AG10803 (cell line): ENCODE data around the gene H19.

ENCODE experiments used
- DNase-seq: peaks from one replicate; pipeline ENCODE4 v3.0.0; 2010; ENCODE audit warnings: low read depth
- H3K4me3 ChIP-seq: 2 replicates; pipeline ENCODE4 v1.5.1; 2011; ENCODE audit warnings: mild to moderate bottlenecking, low read length, control low read depth
- CTCF ChIP-seq: conservative IDR thresholded peaks from 2 replicates; pipeline ENCODE4 v1.5.1; 2011; ENCODE audit warnings: mild to moderate bottlenecking, low read length, control low read depth, inconsistent platforms

H19 gene

DNA sequence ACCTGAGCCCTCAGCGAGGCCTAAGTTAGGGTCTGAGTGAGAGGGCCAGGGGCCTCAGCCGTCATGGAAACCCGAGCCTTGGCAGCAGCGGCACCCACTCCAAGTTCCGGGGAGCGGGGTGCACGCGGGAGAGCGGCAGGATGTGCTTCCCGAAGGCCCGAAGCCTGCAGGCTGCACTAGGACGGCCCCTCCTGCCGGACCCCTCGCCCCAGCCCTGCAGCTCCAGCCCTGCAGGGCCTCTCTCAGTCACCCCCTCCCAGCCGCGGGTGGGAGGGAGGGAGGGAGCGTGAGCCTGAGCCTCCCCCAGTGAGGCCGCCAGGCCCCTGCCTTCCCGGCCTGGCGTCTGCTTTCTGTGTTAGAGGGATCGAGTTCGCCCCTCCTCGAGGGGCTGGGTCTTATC is 27.9 kb downstream of the H19 start:
- no peak for TF ChIP-seq CTCF
- no peak for DNase-seq
- no peak overlapping the region for H3K4me3 ChIP-seq

- no peak for TF ChIP-seq CTCF
- no peak for DNase-seq
- H3K4me3 ChIP-seq = no peak overlapping the region
Measured at GRCh38 chr11:1969035-1969434, 28.6 kb downstream of the H19 start.

DNA sequence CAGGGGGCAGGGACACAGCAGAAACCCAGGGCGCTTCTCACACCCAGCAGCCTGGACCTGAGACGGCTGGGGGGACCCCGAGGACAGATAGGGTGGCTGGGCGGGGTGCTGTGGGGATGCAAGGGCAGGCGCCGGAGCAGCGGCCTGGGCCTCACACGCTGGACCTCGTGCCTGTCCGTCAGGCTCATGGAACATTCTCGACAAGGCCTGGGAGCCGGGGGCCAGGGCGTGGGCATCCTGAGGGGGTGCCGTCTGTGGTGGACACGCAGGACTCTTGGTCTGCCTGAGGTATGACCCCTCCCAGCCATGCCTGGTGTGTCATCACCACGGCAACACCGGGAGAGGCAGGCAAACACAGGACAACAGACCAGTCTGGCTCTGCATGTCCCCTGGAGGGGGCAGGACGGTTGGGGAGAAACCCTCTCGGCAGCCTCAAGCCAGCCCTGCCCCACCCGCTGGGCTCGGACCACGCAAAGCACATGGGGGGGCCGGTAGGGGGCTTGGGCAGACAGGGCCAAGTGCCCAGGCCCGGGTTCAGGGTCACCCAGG is 29.1 kb downstream of the H19 start:
- DNase-seq = no peak
- no peak for TF ChIP-seq CTCF
- no peak overlapping the region for H3K4me3 ChIP-seq

GRCh38 chr11:1967641-1968225 is 29.9 kb downstream of the H19 start:
- no peak overlapping the region for H3K4me3 ChIP-seq
- no peak for DNase-seq
- no peak for TF ChIP-seq CTCF

DNA sequence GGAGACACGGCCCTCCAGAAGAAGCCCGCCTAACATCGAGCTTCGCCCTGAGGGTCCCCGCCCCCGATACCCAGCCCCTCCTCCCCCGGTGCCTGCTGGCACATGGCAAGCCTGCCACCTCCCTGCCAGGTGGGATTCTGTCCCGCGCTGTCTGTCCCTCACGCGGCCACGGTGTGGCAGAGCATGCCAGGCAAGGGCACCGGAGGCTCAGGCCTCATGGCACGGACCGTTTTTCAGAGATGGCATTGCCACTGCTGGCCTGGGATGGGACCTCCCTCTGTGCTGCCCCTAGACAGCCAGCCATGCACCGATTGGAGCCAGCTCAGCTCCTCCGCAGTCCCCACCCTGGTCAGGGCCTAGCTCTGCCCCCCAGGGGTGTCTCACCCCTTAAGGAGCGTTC is 31.1 kb downstream of the H19 start:
- no peak overlapping the region for H3K4me3 ChIP-seq
- TF ChIP-seq CTCF = no peak
- no peak for DNase-seq

DNA sequence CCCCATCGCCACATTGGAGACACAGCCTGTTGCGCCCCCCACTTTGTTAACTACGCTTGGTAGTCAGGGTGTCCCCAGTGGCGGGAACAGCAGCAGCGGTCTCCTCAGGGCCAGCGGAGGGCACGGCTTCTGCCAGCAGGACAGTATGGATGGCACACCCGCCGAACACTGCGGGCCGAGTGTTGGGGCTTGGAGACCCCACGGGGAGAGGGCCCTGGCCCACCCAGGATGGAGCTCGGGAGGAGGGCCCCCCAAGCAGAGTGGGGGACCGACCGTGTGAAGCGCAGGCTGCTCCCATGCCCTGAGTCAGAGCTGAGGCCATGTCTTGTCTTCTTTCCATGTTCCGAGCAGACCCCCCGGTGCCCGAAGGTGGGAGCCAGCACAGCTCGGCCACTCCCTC is 32.7 kb downstream of the H19 start:
- DNase-seq = no peak
- no peak overlapping the region for H3K4me3 ChIP-seq
- TF ChIP-seq CTCF = no peak

DNA sequence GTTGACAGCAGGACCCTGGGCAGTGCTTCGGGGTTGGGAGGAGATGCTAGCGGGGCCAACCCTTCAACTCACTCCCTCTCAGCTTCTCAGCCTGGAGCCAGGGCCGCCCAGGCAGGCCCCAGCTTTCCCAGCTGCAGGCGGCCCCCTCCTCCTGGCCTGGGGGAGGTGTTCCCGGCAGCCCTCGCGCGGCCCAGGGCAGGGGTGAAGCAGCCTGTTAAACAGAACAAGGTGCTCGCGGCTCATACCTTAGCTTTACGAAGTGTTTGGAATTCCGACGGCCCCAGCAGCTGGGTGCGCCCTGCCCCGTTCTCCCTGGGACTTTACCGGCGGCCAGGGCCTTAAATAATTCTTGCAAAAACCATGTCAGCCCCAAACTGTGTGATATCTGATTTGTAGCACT is 33.3 kb downstream of the H19 start:
- DNase-seq = no peak
- TF ChIP-seq CTCF = no peak
- no peak overlapping the region for H3K4me3 ChIP-seq
